SK-N-SH (cell line): ENCODE data around the gene IFITM1. TPM values are rescaled to one million over a fixed set of nuclear protein-coding genes. Genes with fewer than 3 reads are reported as not detected.

Experiments used
- CTCF ChIA-PET: fragments of 300-600, 350-600 bp; formaldehyde crosslinking; extraction: SDS; loops from one replicate; lab custom pipeline; 2021; lab: Yijun Ruan, JAX
- POLR2A ChIA-PET: fragments of 350-600 bp; sonication (Branson Sonifier 250); formaldehyde crosslinking; extraction: SDS; loops from one replicate; lab custom pipeline; 2020; ENCODE audit warnings: antibody characterized with exemption, inconsistent platforms; lab: Yijun Ruan, JAX
- DNase-seq: peaks from one replicate; pipeline ENCODE4 v3.0.0; 2012
- H2AFZ ChIP-seq: fragments of 200-600 bp; sonication (generic); 2 replicates; pipeline ENCODE4 v1.8.1; 2016; ENCODE audit warnings: antibody characterized with exemption, mild to moderate bottlenecking, low read depth
- H3F3A ChIP-seq: fragments of 200-600 bp; sonication (generic); replicated peaks from 2 replicates; pipeline ENCODE3; 2016; ENCODE audit warnings: antibody characterized with exemption, mild to moderate bottlenecking; ENCODE audit not compliant: insufficient read depth
- H3K27ac ChIP-seq, 2 experiments: fragments of 200-500 bp in 1 of 2; fragments of 200-600 bp in 1 of 2; sonication (Bioruptor generic) in 1 of 2; sonication (generic), shearing (Covaris generic) in 1 of 2; 2 replicates each; pipeline versions ENCODE4 v1.5.1 to v1.6.1; 2014 to 2016; ENCODE audit warnings: low read depth in 2 of 2, inconsistent platforms in 1 of 2, low read length in 1 of 2, mild to moderate bottlenecking in 1 of 2, mixed read lengths in 1 of 2
- H3K27me3 ChIP-seq: fragments of 200-600 bp; sonication (generic), shearing (Covaris generic); 2 replicates; pipeline ENCODE4 v1.6.1; 2016; ENCODE audit warnings: mixed run types; ENCODE audit not compliant: insufficient read depth
- H3K36me3 ChIP-seq, 2 experiments: fragments of 200-500 bp in 1 of 2; fragments of 200-600 bp in 1 of 2; sonication (Bioruptor generic) in 1 of 2; sonication (generic) in 1 of 2; replicated peaks in 1 of 2; 2 replicates each; pipeline versions ENCODE3 to v1.5.1; 2014 to 2016; ENCODE audit warnings: low read length in 1 of 2, mild to moderate bottlenecking in 1 of 2; ENCODE audit not compliant: insufficient read depth in 2 of 2, control insufficient read depth in 1 of 2
- H3K4me1 ChIP-seq, 2 experiments: fragments of 200-500 bp in 1 of 2; fragments of 200-600 bp in 1 of 2; sonication (Bioruptor generic) in 1 of 2; sonication (generic), shearing (Covaris generic) in 1 of 2; 2 replicates each; pipeline versions ENCODE4 v1.5.1 to v1.6.1; 2014 to 2016; ENCODE audit warnings: low read depth in 1 of 2, low read length in 1 of 2, mixed run types in 1 of 2; ENCODE audit not compliant: insufficient read depth in 2 of 2, control insufficient read depth in 1 of 2
- H3K4me2 ChIP-seq: fragments of 200-600 bp; sonication (generic), shearing (Covaris generic); 2 replicates; pipeline ENCODE4 v1.6.1; 2017; ENCODE audit warnings: mixed run types
- H3K4me3 ChIP-seq, 2 experiments: fragments of 200-500 bp in 1 of 2; fragments of 200-600 bp in 1 of 2; sonication (Bioruptor generic) in 1 of 2; sonication (generic), shearing (Covaris generic) in 1 of 2; 2 replicates each; pipeline versions ENCODE4 v1.5.1 to v1.8.1; 2014 to 2016; ENCODE audit warnings: low read depth in 2 of 2, inconsistent platforms in 1 of 2, low read length in 1 of 2, mild to moderate bottlenecking in 1 of 2, mixed read lengths in 1 of 2, moderate library complexity in 1 of 2
- H3K79me2 ChIP-seq: fragments of 200-600 bp; sonication (generic); 2 replicates; pipeline ENCODE4 v1.8.1; 2017; ENCODE audit warnings: mild to moderate bottlenecking; ENCODE audit not compliant: insufficient read depth
- H3K9ac ChIP-seq: fragments of 200-600 bp; sonication (generic); 2 replicates; pipeline ENCODE4 v1.6.1; 2017; ENCODE audit warnings: mixed run types
- H3K9me2 ChIP-seq: fragments of 200-600 bp; sonication (generic); 2 replicates; pipeline ENCODE4 v1.6.1; 2017; ENCODE audit warnings: mixed run types
- H3K9me3 ChIP-seq: fragments of 200-600 bp; sonication (generic); 2 replicates; pipeline ENCODE4 v1.6.1; 2017; ENCODE audit warnings: mixed run types, mild to moderate bottlenecking, moderate library complexity
- H4K20me1 ChIP-seq: fragments of 200-600 bp; sonication (generic); 2 replicates; pipeline ENCODE4 v1.6.1; 2017; ENCODE audit warnings: mild to moderate bottlenecking, mixed run types; ENCODE audit not compliant: insufficient read depth
- ELF1 ChIP-seq: IDR thresholded peaks from 2 replicates; pipeline ENCODE4 v1.4.0; 2012
- EP300 ChIP-seq, 2 experiments: IDR thresholded peaks; 2 replicates each; pipeline versions ENCODE4 v1.4.0 to v1.6.1; 2012; ENCODE audit warnings: borderline replicate concordance in 1 of 2, low read depth in 1 of 2, low read length in 1 of 2
- FOSL2 ChIP-seq: IDR thresholded peaks from 2 replicates; pipeline ENCODE4 v1.4.0; 2012; ENCODE audit warnings: low read depth, mild to moderate bottlenecking, moderate library complexity, borderline replicate concordance
- FOXJ3 ChIP-seq: sonication (generic); formaldehyde crosslinking; IDR thresholded peaks from 2 replicates; pipeline ENCODE4 v1.5.1; 2020; ENCODE audit warnings: mild to moderate bottlenecking, missing genetic modification reagents
- FOXM1 ChIP-seq: IDR thresholded peaks from 2 replicates; pipeline ENCODE4 v1.4.0; 2012; ENCODE audit warnings: low read depth, mild to moderate bottlenecking
- GABPA ChIP-seq: IDR thresholded peaks from 2 replicates; pipeline ENCODE4 v1.4.0; 2012; ENCODE audit warnings: low read depth, mild to moderate bottlenecking
- GATA2 ChIP-seq: sonication (generic); formaldehyde crosslinking; IDR thresholded peaks from 2 replicates; pipeline ENCODE4 v1.5.0; 2020; ENCODE audit warnings: mild to moderate bottlenecking, missing genetic modification reagents
- JUND ChIP-seq: IDR thresholded peaks from 2 replicates; pipeline ENCODE4 v1.4.0; 2012
- MEF2A ChIP-seq: IDR thresholded peaks from 2 replicates; pipeline ENCODE4 v1.4.0; 2012; ENCODE audit warnings: low read depth, borderline replicate concordance
- NFIC ChIP-seq: IDR thresholded peaks from 2 replicates; pipeline ENCODE4 v1.4.0; 2012; ENCODE audit warnings: borderline replicate concordance
- NRF1 ChIP-seq: IDR thresholded peaks from 2 replicates; pipeline ENCODE4 v1.6.1; 2012; ENCODE audit warnings: low read depth, mild to moderate bottlenecking, low read length
- PBX3 ChIP-seq: IDR thresholded peaks from 2 replicates; pipeline ENCODE4; 2012
- RCOR1 ChIP-seq: fragments of 150-350 bp; IDR thresholded peaks from 2 replicates; pipeline ENCODE4 v1.6.1; 2017; ENCODE audit warnings: antibody characterized with exemption, low read length
- RXRA ChIP-seq: IDR thresholded peaks from 2 replicates; pipeline ENCODE4 v1.4.0; 2012; ENCODE audit warnings: low read depth, mild to moderate bottlenecking, borderline replicate concordance
- SIN3A ChIP-seq: IDR thresholded peaks from 2 replicates; pipeline ENCODE4 v1.6.1; 2012; ENCODE audit warnings: low read depth, mild to moderate bottlenecking, low read length, moderate library complexity, borderline replicate concordance
- SMC3 ChIP-seq: IDR thresholded peaks from 2 replicates; pipeline ENCODE4 v1.6.1; 2012; ENCODE audit warnings: low read depth, low read length, improper control_type of control experiment
- TAF1 ChIP-seq: IDR thresholded peaks from 2 replicates; pipeline ENCODE4 v1.6.1; 2012; ENCODE audit warnings: low read depth, mild to moderate bottlenecking, low read length, moderate library complexity, borderline replicate concordance
- TCF12 ChIP-seq: IDR thresholded peaks from 2 replicates; pipeline ENCODE4 v1.4.0; 2012
- USF1 ChIP-seq: IDR thresholded peaks from 2 replicates; pipeline ENCODE4 v1.4.0; 2012; ENCODE audit warnings: low read depth, borderline replicate concordance
- USF2 ChIP-seq: fragments of 150-350 bp; IDR thresholded peaks from 2 replicates; pipeline ENCODE4 v1.6.1; 2017; ENCODE audit warnings: antibody characterized with exemption, low read length, low read depth, borderline replicate concordance
- YY1 ChIP-seq: IDR thresholded peaks from 2 replicates; pipeline ENCODE4 v1.4.0; 2012; ENCODE audit warnings: low read depth, mild to moderate bottlenecking
- ZBTB33 ChIP-seq: IDR thresholded peaks from 2 replicates; pipeline ENCODE4 v1.4.0; 2012; ENCODE audit warnings: low read depth, borderline replicate concordance
- WGBS: methylation state at CpG from one replicate; pipeline ENCODE4 v1.1.6; 2017; ENCODE audit warnings: low lambda C conversion rate; 5-methylcytosine and 5-hydroxymethylcytosine counted together
- polyA plus RNA-seq, 3 experiments: library from polyadenylated mRNA; depleted of rRNA; stranded (reverse); fragments of >200 nt; gene quantifications; 2 replicates each; pipeline ENCODE4 v1.2.3, GENCODE V29; 2012

The IFITM1 gene
- polyA plus RNA-seq, 1 of the 3 experiments (the other 2 are of a cell fraction), result 19.4 TPM

- H3K36me3 ChIP-seq, result no peaks in the 10 kb centered on the region
- H3K4me2 ChIP-seq, result no peak overlapping the region
- no peak overlapping the region for H3K4me3 ChIP-seq
- H3F3A ChIP-seq, result no peaks in the 10 kb centered on the region
- H3K27ac ChIP-seq, result no peak overlapping the region
- TF ChIP-seq MEF2A, result no peak
- no peak for TF ChIP-seq ELF1
- no peak for TF ChIP-seq JUND
- TF ChIP-seq FOXJ3, result no peak
- no peak for TF ChIP-seq SIN3A
- TF ChIP-seq GATA2, result no peak
- TF ChIP-seq USF1, result no peak
- no peak for TF ChIP-seq USF2
- TF ChIP-seq FOSL2, result no peak
- no peak for TF ChIP-seq RXRA
- no peak for TF ChIP-seq EP300 (IDR thresholded peaks at IDR 0.05; ENCODE audit: borderline replicate concordance in 1 of 2, low read depth in 1 of 2, low read length in 1 of 2)
- no peak for TF ChIP-seq RCOR1
- no peak for TF ChIP-seq GABPA
- no peak for TF ChIP-seq YY1
- ChIA-PET CTCF (interaction anchor here (1.0 kb wide), 1 partner anchor 11 kb away, joined by 4 read pairs; no protein-coding TSS in a partner anchor), POLR2A (no interaction called here)
- 90% methylated on average over 6 of the region's 16 CpGs for WGBS
- no peaks in the 10 kb centered on the region for H3K79me2 ChIP-seq
- DNase-seq, result no peak
- no peaks in the 10 kb centered on the region for H3K9me2 ChIP-seq
- H3K27me3 ChIP-seq, result no peaks in the 10 kb centered on the region
- H3K9me3 ChIP-seq, result no peaks in the 10 kb centered on the region
- H4K20me1 ChIP-seq, result no peaks in the 10 kb centered on the region
- no peaks in the 10 kb centered on the region; a peak in 1 of 4 replicates for H3K4me1 ChIP-seq
- H3K9ac ChIP-seq, result no peak overlapping the region
- no peak overlapping the region for H2AFZ ChIP-seq
Observed at GRCh38 chr11:294780-295179, 19.1 kb upstream of the IFITM1 start.

- no peak overlapping the region for H2AFZ ChIP-seq
- H3K9me3 ChIP-seq, result no peaks in the 10 kb centered on the region
- no peak overlapping the region for H3K27ac ChIP-seq
- no peaks in the 10 kb centered on the region for H3K36me3 ChIP-seq
- H4K20me1 ChIP-seq, result no peaks in the 10 kb centered on the region
- no peaks in the 10 kb centered on the region for H3K9me2 ChIP-seq
- no peak overlapping the region for H3K4me2 ChIP-seq
- H3K79me2 ChIP-seq, result no peaks in the 10 kb centered on the region
- no peak overlapping the region for H3K4me3 ChIP-seq
- H3K4me1 ChIP-seq, result no peaks in the 10 kb centered on the region; a peak in 1 of 4 replicates
- no peaks in the 10 kb centered on the region for H3K27me3 ChIP-seq
- H3K9ac ChIP-seq, result no peak overlapping the region
- 78% methylated on average over 20 of the region's 26 CpGs for WGBS
- ChIA-PET POLR2A (interaction anchor here (0.7 kb wide), 1 partner anchor 8 kb away, joined by 3 read pairs; no protein-coding TSS in a partner anchor), CTCF (interaction anchor here (1.0 kb wide), 1 partner anchor 10 kb away, joined by 4 read pairs; no protein-coding TSS in a partner anchor)
- no peak for DNase-seq
- H3F3A ChIP-seq, result no peaks in the 10 kb centered on the region
- TF ChIP-seq PBX3 (no peak), NRF1 (no peak), TAF1 (no peak), JUND (no peak), ZBTB33 (no peak), GATA2 (no peak), RCOR1 (no peak), SMC3 (no peak), MEF2A (no peak), TCF12 (no peak), SIN3A (no peak), NFIC (no peak), GABPA (no peak), FOXM1 (no peak)
Observed at GRCh38 chr11:295351-296170, 18.3 kb upstream of the IFITM1 start.
